ENCODE data around the gene DLG3. TPM values are rescaled to one million over a fixed set of nuclear protein-coding genes. Genes with fewer than 3 reads are reported as not detected.
A peak's percentile ranks its signal among the peaks of the same experiment; 100 is the strongest.

DLG3 gene
- total RNA-seq, 1 donor from 2014 or later = 7.9 TPM

- no peak for DNase-seq
- no peak overlapping the region for H3K4me3 ChIP-seq
- TF ChIP-seq CTCF (IDR thresholded peaks at IDR 0.05; ENCODE audit: borderline replicate concordance) = no peak
- H3K4me1 ChIP-seq = peaks cover 16% of the 10 kb centered on the region
- no peaks in the 10 kb centered on the region for H3K36me3 ChIP-seq
- intact Hi-C loops (cut with micrococcal nuclease) = no loop called here
- peaks cover 10% of the 10 kb centered on the region for H3K27me3 ChIP-seq (ENCODE audit: low read depth)
- H3K27ac ChIP-seq (replicated peaks) = no peak overlapping the region
- no peaks in the 10 kb centered on the region for H3K9me3 ChIP-seq (replicated peaks)
These were observed 4.9 kb downstream of the DLG3 start for GRCh38 chrX:70449457-70449966.

- H3K4me3 ChIP-seq = peak overlapping the region; percentile 73
- DNase-seq = peak; percentile 37
- H3K36me3 ChIP-seq = no peaks in the 10 kb centered on the region
- no peaks in the 10 kb centered on the region for H3K27me3 ChIP-seq (ENCODE audit: low read depth)
- no peaks in the 10 kb centered on the region for H3K9me3 ChIP-seq (replicated peaks)
- H3K27ac ChIP-seq (replicated peaks) = peak overlapping the region; percentile 65
- H3K4me1 ChIP-seq = peaks cover 8% of the 10 kb centered on the region
- peak; percentile 76 for TF ChIP-seq CTCF (IDR thresholded peaks at IDR 0.05; ENCODE audit: borderline replicate concordance)
- intact Hi-C loops (cut with micrococcal nuclease) = no loop called here
These were observed 7.6 kb downstream of the DLG3 start for GRCh38 chrX:70452143-70452733.

GRCh38 chrX:70453024-70453618 is 8.5 kb downstream of the DLG3 start:
- Histone ChIP-seq H3K4me3 (peak overlapping the region; percentile 73), H3K27me3 (ENCODE audit: low read depth) (no peaks in the 10 kb centered on the region), H3K36me3 (no peaks in the 10 kb centered on the region), H3K9me3 (replicated peaks) (no peaks in the 10 kb centered on the region), H3K4me1 (peaks cover 8% of the 10 kb centered on the region), H3K27ac (replicated peaks) (no peak overlapping the region)
- TF ChIP-seq CTCF (IDR thresholded peaks at IDR 0.05; ENCODE audit: borderline replicate concordance) = no peak
- no peak for DNase-seq
- intact Hi-C loops (cut with micrococcal nuclease) = no loop called here

GRCh38 chrX:70454441-70455365 is 10.1 kb downstream of the DLG3 start:
- Histone ChIP-seq H3K27me3 (ENCODE audit: low read depth) (no peaks in the 10 kb centered on the region), H3K4me3 (peak overlapping the region; percentile 67), H3K4me1 (peaks cover 8% of the 10 kb centered on the region), H3K27ac (replicated peaks) (peak overlapping the region; percentile 87), H3K9me3 (replicated peaks) (no peaks in the 10 kb centered on the region), H3K36me3 (no peaks in the 10 kb centered on the region)
- peak; percentile 71 for DNase-seq
- TF ChIP-seq CTCF (IDR thresholded peaks at IDR 0.05; ENCODE audit: borderline replicate concordance) = peak; percentile 83
- intact Hi-C loops (cut with micrococcal nuclease) = no loop called here

GRCh38 chrX:70455366-70456202 is 10.9 kb downstream of the DLG3 start:
- Histone ChIP-seq H3K36me3 (no peaks in the 10 kb centered on the region), H3K4me3 (peak overlapping the region; percentile 67), H3K27ac (replicated peaks) (peak overlapping the region; percentile 87), H3K27me3 (ENCODE audit: low read depth) (no peaks in the 10 kb centered on the region), H3K4me1 (peaks cover 8% of the 10 kb centered on the region), H3K9me3 (replicated peaks) (no peaks in the 10 kb centered on the region)
- no peak for TF ChIP-seq CTCF (IDR thresholded peaks at IDR 0.05; ENCODE audit: borderline replicate concordance)
- DNase-seq = no peak
- intact Hi-C loops (cut with micrococcal nuclease) = no loop called here

All from left ventricle myocardium inferior (tissue), 1 donor.